Stimulated activated naive CD8-positive, alpha-beta T cell treated with anti-CD3 and anti-CD28 coated beads, Interleukin-15, Interleukin-2, amounts not matched to agents 100 ng/mL and 50 ng/mL, for 24 hours (primary cell): Measurements from ENCODE around the gene TAS1R1.

ENCODE experiments used
- H3K27ac Mint-ChIP-seq: one replicate; pipeline ENCODE4 v1.8.0; 2021; ENCODE audit warnings: mild to moderate bottlenecking, mixed read lengths
- H3K27me3 Mint-ChIP-seq: one replicate; pipeline ENCODE4 v1.8.0; 2021; ENCODE audit warnings: mixed read lengths
- H3K36me3 Mint-ChIP-seq: one replicate; pipeline ENCODE4 v1.8.0; 2021; ENCODE audit warnings: low read depth, mixed read lengths
- H3K4me1 Mint-ChIP-seq: one replicate; pipeline ENCODE4 v1.8.0; 2021; ENCODE audit warnings: low read depth, mixed read lengths
- H3K4me3 Mint-ChIP-seq: one replicate; pipeline ENCODE4 v1.8.0; 2021; ENCODE audit warnings: mild to moderate bottlenecking, mixed read lengths
- H3K9me3 Mint-ChIP-seq: one replicate; pipeline ENCODE4 v1.8.0; 2021; ENCODE audit warnings: mixed read lengths

Gene TAS1R1

DNA sequence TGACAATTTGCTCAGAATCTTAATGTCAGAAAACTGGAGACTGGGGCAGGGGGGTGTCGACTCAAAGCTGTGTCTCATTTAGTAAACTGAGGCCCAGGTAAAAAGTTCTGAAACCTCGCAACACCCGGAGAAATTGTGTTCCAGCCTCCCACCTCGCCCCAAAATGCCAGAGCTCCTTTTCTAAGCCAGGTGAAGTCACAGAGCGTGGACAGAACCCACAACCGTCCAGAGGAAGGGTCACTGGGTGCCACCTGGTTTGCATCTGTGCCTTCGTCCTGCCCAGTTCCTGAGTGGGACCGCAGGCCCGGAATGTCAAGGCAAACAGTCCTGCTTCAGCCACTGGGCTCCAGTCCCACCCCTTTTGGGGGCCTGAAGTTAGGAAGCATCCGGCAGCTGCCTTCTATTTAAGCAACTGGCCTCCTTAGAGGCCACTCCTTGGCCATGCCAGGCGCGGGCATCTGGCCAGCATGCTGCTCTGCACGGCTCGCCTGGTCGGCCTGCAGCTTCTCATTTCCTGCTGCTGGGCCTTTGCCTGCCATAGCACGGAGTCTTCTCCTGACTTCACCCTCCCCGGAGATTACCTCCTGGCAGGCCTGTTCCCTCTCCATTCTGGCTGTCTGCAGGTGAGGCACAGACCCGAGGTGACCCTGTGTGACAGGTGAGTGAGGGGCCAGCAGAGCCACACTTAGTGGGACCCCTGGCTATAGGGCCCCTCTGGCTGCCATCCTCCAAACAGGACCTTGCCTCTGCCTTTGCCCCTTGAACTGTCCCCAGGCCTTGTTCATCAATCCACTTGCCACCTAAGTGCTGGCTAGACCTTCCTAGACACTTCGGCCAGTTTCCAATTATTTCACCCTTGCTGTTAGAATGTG lies at the start of gene TAS1R1:
Gene TAS1R1 (plus strand): TSS at position 401 of the 872 bp plus-strand sequence. CDS start 67 bp downstream, at position 468.
- H3K9me3 Mint-ChIP-seq = no peaks in the 10 kb centered on the region
- H3K4me1 Mint-ChIP-seq = peaks cover 20% of the 10 kb centered on the region
- no peak within 1 kb of the TSS for H3K27ac Mint-ChIP-seq
- peaks cover 9% of the 10 kb centered on the region for H3K36me3 Mint-ChIP-seq
- no peaks in the 10 kb centered on the region for H3K27me3 Mint-ChIP-seq
- peak within 1 kb of the TSS; percentile 85 for H3K4me3 Mint-ChIP-seq

DNA sequence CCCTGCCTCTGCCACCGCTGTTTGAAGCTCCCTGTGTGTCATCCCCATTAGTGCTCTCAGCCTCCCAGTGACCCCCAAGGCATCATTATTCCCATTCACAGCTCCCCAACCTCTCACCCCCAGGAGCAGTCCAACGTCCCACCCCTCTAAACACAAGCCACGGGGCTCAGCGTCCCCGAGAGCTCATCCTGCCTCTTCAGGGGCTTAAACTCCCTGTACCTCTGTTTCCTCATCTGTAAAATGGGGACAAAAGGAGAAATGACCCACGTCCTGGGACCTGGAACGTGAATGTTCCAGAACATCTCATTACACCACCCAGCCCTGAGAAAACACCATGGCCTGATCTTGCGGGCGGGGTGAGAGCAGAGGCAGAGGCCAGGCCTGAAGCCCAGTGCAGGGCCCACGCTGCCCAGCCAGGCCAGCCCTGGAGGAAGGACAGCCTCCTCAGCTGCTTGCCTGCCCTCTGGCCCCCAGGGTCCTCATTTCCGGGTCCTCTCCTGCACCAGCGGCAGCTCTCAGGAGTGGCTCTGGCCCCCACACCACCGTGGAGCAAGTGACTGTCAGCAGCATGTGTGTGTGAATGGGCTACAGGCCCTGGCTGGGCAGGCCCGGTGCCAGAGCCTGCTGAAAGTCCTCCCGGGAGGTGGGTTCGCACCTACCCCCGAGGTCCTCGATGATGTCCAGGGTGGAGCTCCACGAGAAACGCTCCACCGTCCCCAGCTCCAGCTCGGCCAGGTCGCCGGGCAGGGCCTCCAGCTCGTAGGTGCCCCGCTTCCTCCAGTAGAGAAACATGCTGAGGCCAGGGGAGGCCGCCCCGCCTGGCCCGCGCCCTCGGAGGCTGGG lies 49.5 kb upstream of the TAS1R1 start:
- Mint-ChIP-seq H3K27ac (no peak overlapping the region), H3K4me1 (no peaks in the 10 kb centered on the region), H3K27me3 (no peaks in the 10 kb centered on the region), H3K4me3 (no peak overlapping the region), H3K9me3 (no peaks in the 10 kb centered on the region), H3K36me3 (no peaks in the 10 kb centered on the region)

- Mint-ChIP-seq H3K4me1 (no peaks in the 10 kb centered on the region), H3K36me3 (no peaks in the 10 kb centered on the region), H3K9me3 (no peaks in the 10 kb centered on the region), H3K27ac (no peak overlapping the region), H3K4me3 (no peak overlapping the region), H3K27me3 (no peaks in the 10 kb centered on the region)
Observed at GRCh38 chr1:6506210-6507036, 48.7 kb upstream of the TAS1R1 start.

GRCh38 chr1:6507037-6507428 lies 48.1 kb upstream of the TAS1R1 start:
- Mint-ChIP-seq H3K9me3 (no peaks in the 10 kb centered on the region), H3K36me3 (no peaks in the 10 kb centered on the region), H3K4me3 (no peak overlapping the region), H3K27me3 (no peaks in the 10 kb centered on the region), H3K4me1 (no peaks in the 10 kb centered on the region), H3K27ac (no peak overlapping the region)

- no peaks in the 10 kb centered on the region for H3K36me3 Mint-ChIP-seq
- no peak overlapping the region for H3K27ac Mint-ChIP-seq
- H3K9me3 Mint-ChIP-seq = no peaks in the 10 kb centered on the region
- H3K4me1 Mint-ChIP-seq = no peaks in the 10 kb centered on the region
- no peak overlapping the region for H3K4me3 Mint-ChIP-seq
- H3K27me3 Mint-ChIP-seq = no peaks in the 10 kb centered on the region
Observed at GRCh38 chr1:6507461-6507911, 47.6 kb upstream of the TAS1R1 start.

GRCh38 chr1:6508154-6508815 lies 46.8 kb upstream of the TAS1R1 start:
- Mint-ChIP-seq H3K27me3 (no peaks in the 10 kb centered on the region), H3K9me3 (no peaks in the 10 kb centered on the region), H3K36me3 (no peaks in the 10 kb centered on the region), H3K4me1 (no peaks in the 10 kb centered on the region), H3K4me3 (no peak overlapping the region), H3K27ac (no peak overlapping the region)

DNA sequence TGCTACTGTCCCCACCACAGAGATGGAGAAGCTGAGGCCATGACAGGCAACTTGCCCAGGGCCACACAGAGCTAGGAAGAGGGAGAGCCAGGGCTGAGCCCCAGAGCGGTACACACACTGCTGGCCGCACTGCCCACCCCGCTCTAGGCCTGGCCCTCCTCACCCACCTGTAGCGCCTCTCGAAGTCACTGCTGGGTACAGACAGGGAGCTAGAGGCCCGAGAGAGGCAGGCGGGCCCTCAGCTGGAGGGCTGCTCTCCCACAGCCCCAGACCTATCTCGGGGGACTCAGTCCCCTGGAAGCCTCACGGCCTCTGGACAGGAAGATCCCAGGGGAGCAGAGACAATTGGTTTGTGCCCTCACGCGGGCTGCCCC lies 46.3 kb upstream of the TAS1R1 start:
- Mint-ChIP-seq H3K36me3 (no peaks in the 10 kb centered on the region), H3K4me3 (no peak overlapping the region), H3K27ac (no peak overlapping the region), H3K27me3 (no peaks in the 10 kb centered on the region), H3K4me1 (no peaks in the 10 kb centered on the region), H3K9me3 (no peaks in the 10 kb centered on the region)

DNA sequence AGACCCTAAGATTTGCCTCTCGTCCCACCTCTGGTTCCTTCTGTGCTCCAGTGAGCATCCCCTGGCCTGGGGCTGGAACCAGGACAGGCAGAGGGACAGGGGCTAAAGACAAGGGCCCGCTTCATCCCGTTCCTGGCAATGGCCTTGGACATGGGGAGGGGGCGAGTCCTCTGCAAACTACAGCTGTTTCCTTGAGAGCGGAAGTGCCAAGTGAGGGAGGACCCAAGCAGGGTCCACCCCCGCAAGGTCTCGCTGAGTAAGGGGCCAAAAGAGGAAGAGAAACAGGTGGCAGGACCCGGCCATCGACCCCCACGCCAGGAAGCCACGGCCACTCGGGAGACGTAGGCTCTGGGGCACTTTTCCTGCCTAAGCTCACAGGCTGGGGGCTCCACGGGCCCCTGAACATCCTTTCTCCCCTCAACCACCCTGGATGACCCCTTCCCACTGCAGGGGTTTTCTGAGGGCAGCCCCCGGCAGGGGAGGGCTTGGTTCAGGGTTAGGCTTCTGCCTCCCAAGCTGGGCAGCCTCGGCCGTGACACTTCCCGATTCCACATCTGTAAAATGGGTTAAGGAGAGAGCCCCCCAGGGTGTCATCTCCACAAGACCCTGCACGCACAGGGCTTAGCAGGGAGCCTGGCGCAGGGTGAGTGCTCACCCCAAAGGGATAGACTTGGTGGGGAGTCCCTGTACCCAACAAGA lies 45.7 kb upstream of the TAS1R1 start:
- H3K27ac Mint-ChIP-seq = no peak overlapping the region
- H3K4me1 Mint-ChIP-seq = no peaks in the 10 kb centered on the region
- no peaks in the 10 kb centered on the region for H3K36me3 Mint-ChIP-seq
- no peaks in the 10 kb centered on the region for H3K9me3 Mint-ChIP-seq
- H3K4me3 Mint-ChIP-seq = no peak overlapping the region
- no peaks in the 10 kb centered on the region for H3K27me3 Mint-ChIP-seq

DNA sequence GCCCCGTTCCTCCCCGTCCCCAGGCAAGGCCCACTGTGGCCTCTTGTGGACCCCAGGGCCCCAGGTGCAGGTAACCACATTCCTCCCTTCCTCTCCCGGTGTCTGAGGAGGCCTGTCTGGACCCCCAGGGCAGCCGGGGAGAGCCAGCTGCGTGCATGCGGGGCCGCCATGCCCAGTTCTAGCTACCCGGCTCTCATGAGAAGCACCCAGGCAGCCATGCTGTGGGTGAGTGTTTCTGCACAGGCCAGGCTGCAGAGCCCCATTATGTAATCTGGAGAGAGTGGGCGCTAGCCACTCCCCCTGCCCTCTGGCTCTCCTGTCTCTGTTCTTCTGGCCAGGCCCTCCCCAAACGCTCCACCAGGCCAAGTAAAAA lies 45.2 kb upstream of the TAS1R1 start:
- Mint-ChIP-seq H3K9me3 (no peaks in the 10 kb centered on the region), H3K4me1 (no peaks in the 10 kb centered on the region), H3K27ac (no peak overlapping the region), H3K4me3 (no peak overlapping the region), H3K27me3 (no peaks in the 10 kb centered on the region), H3K36me3 (no peaks in the 10 kb centered on the region)

- no peak overlapping the region for H3K4me3 Mint-ChIP-seq
- no peak overlapping the region for H3K27ac Mint-ChIP-seq
- H3K4me1 Mint-ChIP-seq = no peaks in the 10 kb centered on the region
- no peaks in the 10 kb centered on the region for H3K27me3 Mint-ChIP-seq
- H3K9me3 Mint-ChIP-seq = no peaks in the 10 kb centered on the region
- no peaks in the 10 kb centered on the region for H3K36me3 Mint-ChIP-seq
Observed at GRCh38 chr1:6510493-6510892, 44.6 kb upstream of the TAS1R1 start.

GRCh38 chr1:6511056-6511455 lies 44.1 kb upstream of the TAS1R1 start:
- H3K27me3 Mint-ChIP-seq = no peaks in the 10 kb centered on the region
- no peak overlapping the region for H3K27ac Mint-ChIP-seq
- H3K4me3 Mint-ChIP-seq = no peak overlapping the region
- H3K36me3 Mint-ChIP-seq = no peaks in the 10 kb centered on the region
- no peaks in the 10 kb centered on the region for H3K4me1 Mint-ChIP-seq
- no peaks in the 10 kb centered on the region for H3K9me3 Mint-ChIP-seq

GRCh38 chr1:6511561-6512244 lies 43.4 kb upstream of the TAS1R1 start:
- no peaks in the 10 kb centered on the region for H3K4me1 Mint-ChIP-seq
- no peaks in the 10 kb centered on the region for H3K9me3 Mint-ChIP-seq
- H3K27me3 Mint-ChIP-seq = no peaks in the 10 kb centered on the region
- no peak overlapping the region for H3K27ac Mint-ChIP-seq
- H3K4me3 Mint-ChIP-seq = no peak overlapping the region
- H3K36me3 Mint-ChIP-seq = no peaks in the 10 kb centered on the region

- Mint-ChIP-seq H3K36me3 (no peaks in the 10 kb centered on the region), H3K4me1 (no peaks in the 10 kb centered on the region), H3K27me3 (no peaks in the 10 kb centered on the region), H3K4me3 (no peak overlapping the region), H3K27ac (no peak overlapping the region), H3K9me3 (no peaks in the 10 kb centered on the region)
Observed at GRCh38 chr1:6512245-6512907, 42.7 kb upstream of the TAS1R1 start.
